Measurements from ENCODE around the gene AKAP7.
"Not testable (repeated sequence)": the region's sequence is repeated elsewhere in the genome, so short reads cannot be mapped to it uniquely, and the experiment has no call there.

AKAP7 gene

GRCh38 chr6:131258816-131259476 lies 123.7 kb downstream of the AKAP7 start:
- H4K20me1 ChIP-seq (ENCODE audit: insufficient read depth, low read length) = no peaks in the 10 kb centered on the region
- H3K79me2 ChIP-seq (ENCODE audit: low read length) = no peaks in the 10 kb centered on the region
- no peak overlapping the region for H2AFZ ChIP-seq (ENCODE audit: low read length)
- no peak for DNase-seq
- H3K9ac ChIP-seq (ENCODE audit: low read length) = no peak overlapping the region
- no peaks in the 10 kb centered on the region for H3K36me3 ChIP-seq (replicated peaks; ENCODE audit: insufficient read depth, low read length)
- no peak for TF ChIP-seq CTCF (IDR thresholded peaks at IDR 0.05; ENCODE audit: low read length)
- no peak overlapping the region for H3K4me2 ChIP-seq (ENCODE audit: low read depth, low read length)
- H3K27ac ChIP-seq (ENCODE audit: low read length) = no peak overlapping the region
- H3K4me1 ChIP-seq (ENCODE audit: low read length) = no peaks in the 10 kb centered on the region
- H3K9me3 ChIP-seq (replicated peaks; ENCODE audit: insufficient read depth, low read length) = no peaks in the 10 kb centered on the region
- H3K27me3 ChIP-seq (replicated peaks; ENCODE audit: insufficient read depth, low read length) = no peaks in the 10 kb centered on the region
- H3F3A ChIP-seq (ENCODE audit: insufficient read depth, low read length) = no peaks in the 10 kb centered on the region
- no peak overlapping the region for H3K4me3 ChIP-seq (ENCODE audit: low read length)
- H3K9me2 ChIP-seq (replicated peaks; ENCODE audit: insufficient read depth, low read length) = no peaks in the 10 kb centered on the region

GRCh38 chr6:131260960-131261359 lies 125.7 kb downstream of the AKAP7 start:
- H3K9me2 ChIP-seq (replicated peaks; ENCODE audit: insufficient read depth, low read length); H3K4me3 ChIP-seq (ENCODE audit: low read length); H2AFZ ChIP-seq (ENCODE audit: low read length); H3K27me3 ChIP-seq (replicated peaks; ENCODE audit: insufficient read depth, low read length); H3F3A ChIP-seq (ENCODE audit: insufficient read depth, low read length); H3K36me3 ChIP-seq (replicated peaks; ENCODE audit: insufficient read depth, low read length); H3K9ac ChIP-seq (ENCODE audit: low read length); DNase-seq; H3K4me1 ChIP-seq (ENCODE audit: low read length); H3K27ac ChIP-seq (ENCODE audit: low read length); H3K9me3 ChIP-seq (replicated peaks; ENCODE audit: insufficient read depth, low read length); H4K20me1 ChIP-seq (ENCODE audit: insufficient read depth, low read length); H3K79me2 ChIP-seq (ENCODE audit: low read length); H3K4me2 ChIP-seq (ENCODE audit: low read depth, low read length): not testable (repeated sequence)

- DNase-seq = no peak
- Histone ChIP-seq H2AFZ (ENCODE audit: low read length) (no peak overlapping the region), H3K9ac (ENCODE audit: low read length) (no peak overlapping the region), H3K4me3 (ENCODE audit: low read length) (no peak overlapping the region), H3F3A (ENCODE audit: insufficient read depth, low read length) (no peaks in the 10 kb centered on the region), H3K9me2 (replicated peaks; ENCODE audit: insufficient read depth, low read length) (no peaks in the 10 kb centered on the region), H3K4me1 (ENCODE audit: low read length) (no peaks in the 10 kb centered on the region), H3K27me3 (replicated peaks; ENCODE audit: insufficient read depth, low read length) (no peaks in the 10 kb centered on the region), H3K79me2 (ENCODE audit: low read length) (no peaks in the 10 kb centered on the region), H3K27ac (ENCODE audit: low read length) (no peak overlapping the region), H3K4me2 (ENCODE audit: low read depth, low read length) (no peak overlapping the region), H3K9me3 (replicated peaks; ENCODE audit: insufficient read depth, low read length) (no peaks in the 10 kb centered on the region), H3K36me3 (replicated peaks; ENCODE audit: insufficient read depth, low read length) (no peaks in the 10 kb centered on the region), H4K20me1 (ENCODE audit: insufficient read depth, low read length) (no peaks in the 10 kb centered on the region)
- no peak for TF ChIP-seq CTCF (IDR thresholded peaks at IDR 0.05; ENCODE audit: low read length)
- no peak for TF ChIP-seq EZH2 (optimal IDR thresholded peaks at IDR 0.05; ENCODE audit: low read depth, low read length)
- no peak for TF ChIP-seq EZH2phosphoT487 (IDR thresholded peaks at IDR 0.05; ENCODE audit: low read length)
Measured at GRCh38 chr6:131262060-131262459, 126.8 kb downstream of the AKAP7 start.

GRCh38 chr6:131265939-131266338 lies 130.7 kb downstream of the AKAP7 start:
- H3K79me2 ChIP-seq (ENCODE audit: low read length) = no peaks in the 10 kb centered on the region
- no peak overlapping the region for H3K4me2 ChIP-seq (ENCODE audit: low read depth, low read length)
- no peak for TF ChIP-seq CTCF (IDR thresholded peaks at IDR 0.05; ENCODE audit: low read length)
- TF ChIP-seq EZH2 (optimal IDR thresholded peaks at IDR 0.05; ENCODE audit: low read depth, low read length) = no peak
- TF ChIP-seq EZH2phosphoT487 (IDR thresholded peaks at IDR 0.05; ENCODE audit: low read length) = no peak
- H3K4me1 ChIP-seq (ENCODE audit: low read length) = no peaks in the 10 kb centered on the region
- no peaks in the 10 kb centered on the region for H3K9me3 ChIP-seq (replicated peaks; ENCODE audit: insufficient read depth, low read length)
- no peak overlapping the region for H3K9ac ChIP-seq (ENCODE audit: low read length)
- no peaks in the 10 kb centered on the region for H3K9me2 ChIP-seq (replicated peaks; ENCODE audit: insufficient read depth, low read length)
- H4K20me1 ChIP-seq (ENCODE audit: insufficient read depth, low read length) = no peaks in the 10 kb centered on the region
- H3K27ac ChIP-seq (ENCODE audit: low read length) = no peak overlapping the region
- no peak for DNase-seq
- H3K36me3 ChIP-seq (replicated peaks; ENCODE audit: insufficient read depth, low read length) = no peaks in the 10 kb centered on the region
- no peak overlapping the region for H3K4me3 ChIP-seq (ENCODE audit: low read length)
- H3K27me3 ChIP-seq (replicated peaks; ENCODE audit: insufficient read depth, low read length) = no peaks in the 10 kb centered on the region
- H3F3A ChIP-seq (ENCODE audit: insufficient read depth, low read length) = no peaks in the 10 kb centered on the region
- no peak overlapping the region for H2AFZ ChIP-seq (ENCODE audit: low read length)

All from MM.1S (cell line).